Measurements from ENCODE around the gene GOSR2.

DNA sequence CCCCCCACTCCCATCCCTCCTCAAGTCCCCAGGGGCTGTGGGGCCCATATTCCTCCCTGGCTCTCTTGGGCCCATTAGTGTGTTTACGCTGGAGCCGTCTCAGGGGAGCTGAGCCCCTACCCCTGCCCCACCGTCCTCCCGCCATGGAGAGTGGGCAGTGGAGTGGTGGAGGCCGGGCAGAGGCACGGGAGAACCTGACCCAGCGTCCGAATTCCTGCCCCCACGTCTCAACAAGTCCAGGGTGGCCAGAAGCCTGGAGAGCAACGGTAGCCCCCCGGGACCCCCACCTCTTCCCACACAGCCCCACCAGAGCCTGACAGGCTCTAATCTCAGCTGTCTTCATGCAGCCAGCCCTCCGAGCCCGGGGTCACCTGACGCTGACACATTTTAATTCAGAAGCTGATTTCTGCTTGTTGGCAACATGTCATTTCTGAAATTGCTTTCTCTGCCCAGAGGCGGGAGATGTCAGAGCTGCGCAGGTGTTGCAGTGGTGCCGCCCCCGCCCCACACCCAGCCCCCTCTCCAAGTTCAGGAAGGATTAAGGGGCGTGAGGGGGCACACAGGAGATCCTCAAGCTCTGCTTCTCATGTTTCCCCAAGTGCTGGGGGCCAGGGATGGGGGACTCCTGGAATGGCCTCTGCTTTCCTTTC, 39.0 kb upstream of the GOSR2 start:
- TF ChIP-seq, protein P1, sequence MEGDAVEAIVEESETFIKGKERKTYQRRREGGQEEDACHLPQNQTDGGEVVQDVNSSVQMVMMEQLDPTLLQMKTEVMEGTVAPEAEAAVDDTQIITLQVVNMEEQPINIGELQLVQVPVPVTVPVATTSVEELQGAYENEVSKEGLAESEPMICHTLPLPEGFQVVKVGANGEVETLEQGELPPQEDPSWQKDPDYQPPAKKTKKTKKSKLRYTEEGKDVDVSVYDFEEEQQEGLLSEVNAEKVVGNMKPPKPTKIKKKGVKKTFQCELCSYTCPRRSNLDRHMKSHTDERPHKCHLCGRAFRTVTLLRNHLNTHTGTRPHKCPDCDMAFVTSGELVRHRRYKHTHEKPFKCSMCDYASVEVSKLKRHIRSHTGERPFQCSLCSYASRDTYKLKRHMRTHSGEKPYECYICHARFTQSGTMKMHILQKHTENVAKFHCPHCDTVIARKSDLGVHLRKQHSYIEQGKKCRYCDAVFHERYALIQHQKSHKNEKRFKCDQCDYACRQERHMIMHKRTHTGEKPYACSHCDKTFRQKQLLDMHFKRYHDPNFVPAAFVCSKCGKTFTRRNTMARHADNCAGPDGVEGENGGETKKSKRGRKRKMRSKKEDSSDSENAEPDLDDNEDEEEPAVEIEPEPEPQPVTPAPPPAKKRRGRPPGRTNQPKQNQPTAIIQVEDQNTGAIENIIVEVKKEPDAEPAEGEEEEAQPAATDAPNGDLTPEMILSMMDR (IDR thresholded peaks at IDR 0.05) = no peak
- TF ChIP-seq POLR2A (IDR thresholded peaks at IDR 0.05) (no peak), POLR2AphosphoS5 (IDR thresholded peaks at IDR 0.05) (no peak)

Measured in breast epithelium (tissue), 3 donors.